HepG2 (cell line): ENCODE measurements around the gene RRN3. TPM values are rescaled to one million over a fixed set of nuclear protein-coding genes. Genes with fewer than 3 reads are reported as not detected.

Experiments used
- ARID5B ChIP-seq: IDR thresholded peaks from 2 replicates; pipeline ENCODE4 v1.4.0; 2020; ENCODE audit warnings: mild to moderate bottlenecking, missing genetic modification reagents
- ATF3 ChIP-seq: sonication (generic); formaldehyde crosslinking; IDR thresholded peaks from 2 replicates; pipeline ENCODE4 v1.4.0; 2020; ENCODE audit warnings: missing genetic modification reagents
- DBP ChIP-seq: sonication (generic); formaldehyde crosslinking; IDR thresholded peaks from 2 replicates; pipeline ENCODE4 v1.4.0; 2020; ENCODE audit warnings: missing genetic modification reagents; ENCODE audit errors: not compliant biosample characterization
- GLMP ChIP-seq: sonication (generic); formaldehyde crosslinking; IDR thresholded peaks from 2 replicates; pipeline ENCODE4 v1.9.0; 2021; ENCODE audit warnings: missing genetic modification reagents, mild to moderate bottlenecking, borderline replicate concordance
- HMG20A ChIP-seq: IDR thresholded peaks from 2 replicates; pipeline ENCODE4 v1.6.1; 2016; ENCODE audit warnings: borderline replicate concordance
- KAT2B ChIP-seq: fragments of 150-350 bp; IDR thresholded peaks from 2 replicates; pipeline ENCODE4 v1.6.1; 2014; ENCODE audit warnings: low read depth, low read length, borderline replicate concordance
- KLF12 ChIP-seq: sonication (generic); formaldehyde crosslinking; IDR thresholded peaks from 2 replicates; pipeline ENCODE4 v1.4.0; 2020; ENCODE audit warnings: missing genetic modification reagents, borderline replicate concordance
- MZF1 ChIP-seq: sonication (generic); formaldehyde crosslinking; IDR thresholded peaks from 2 replicates; pipeline ENCODE4 v1.8.1; 2023; ENCODE audit warnings: mild to moderate bottlenecking, missing genetic modification reagents, borderline replicate concordance
- NR0B2 ChIP-seq: sonication (generic); formaldehyde crosslinking; IDR thresholded peaks from 2 replicates; pipeline ENCODE4 v1.4.0; 2020; ENCODE audit warnings: mild to moderate bottlenecking, missing genetic modification reagents
- ZNF644 ChIP-seq: IDR thresholded peaks from 2 replicates; pipeline ENCODE4 v1.6.1; 2016; ENCODE audit warnings: low read depth
- ZNF660 ChIP-seq: sonication (generic); formaldehyde crosslinking; IDR thresholded peaks from 2 replicates; pipeline ENCODE4 v1.5.1; 2020; ENCODE audit warnings: mild to moderate bottlenecking, low read depth, missing genetic modification reagents, borderline replicate concordance
- ZNF878 ChIP-seq: sonication (generic); formaldehyde crosslinking; IDR thresholded peaks from 2 replicates; pipeline ENCODE4 v1.8.1; 2023; ENCODE audit warnings: mild to moderate bottlenecking, missing genetic modification reagents, moderate library complexity
- polyA plus RNA-seq, 8 experiments: library from polyadenylated mRNA; depleted of rRNA in 3 of 8; stranded (reverse) in 7 of 8; unstranded in 1 of 8; fragments of >200 nt; fragmentation: Illumina TruSeq in 4 of 8; extraction: Trizol in 4 of 8; gene quantifications; 2 replicates each; pipeline versions ENCODE4 v1.2.1 to v1.2.3, GENCODE V29; 2011 to 2016; ENCODE audit warnings: low read depth in 4 of 8, missing spikeins in 1 of 8, mixed read lengths in 1 of 8; ENCODE audit not compliant: insufficient read depth in 1 of 8
- total RNA-seq, 5 experiments: library from RNA; depleted of rRNA; stranded (reverse); fragments of >200 nt; fragmentation: Illumina TruSeq; extraction: Trizol; gene quantifications; 2 replicates each; pipeline ENCODE4 v1.2.3, GENCODE V29; 2016; ENCODE audit warnings: low read depth in 1 of 5
- TF ChIP-seq, protein P1 (sequence below): sonication (generic); formaldehyde crosslinking; conservative IDR thresholded peaks from 2 replicates; pipeline ENCODE4 v1.8.0; 2022; ENCODE audit warnings: missing genetic modification reagents
- TF ChIP-seq, protein P2 (sequence below): sonication (generic); formaldehyde crosslinking; IDR thresholded peaks from 2 replicates; pipeline ENCODE4 v1.5.0; 2020; ENCODE audit warnings: missing genetic modification reagents, mild to moderate bottlenecking, borderline replicate concordance
- TF ChIP-seq, protein P3 (sequence below): sonication (generic); formaldehyde crosslinking; IDR thresholded peaks from 2 replicates; pipeline ENCODE4 v1.4.0; 2020; ENCODE audit warnings: missing genetic modification reagents, mild to moderate bottlenecking, borderline replicate concordance

RRN3 gene
- total and polyA plus RNA-seq, 2 of the 13 experiments (the other 11 are each of a cell fraction or from before 2014, with no cell fraction given): 45.8 to 67.0 TPM

DNA sequence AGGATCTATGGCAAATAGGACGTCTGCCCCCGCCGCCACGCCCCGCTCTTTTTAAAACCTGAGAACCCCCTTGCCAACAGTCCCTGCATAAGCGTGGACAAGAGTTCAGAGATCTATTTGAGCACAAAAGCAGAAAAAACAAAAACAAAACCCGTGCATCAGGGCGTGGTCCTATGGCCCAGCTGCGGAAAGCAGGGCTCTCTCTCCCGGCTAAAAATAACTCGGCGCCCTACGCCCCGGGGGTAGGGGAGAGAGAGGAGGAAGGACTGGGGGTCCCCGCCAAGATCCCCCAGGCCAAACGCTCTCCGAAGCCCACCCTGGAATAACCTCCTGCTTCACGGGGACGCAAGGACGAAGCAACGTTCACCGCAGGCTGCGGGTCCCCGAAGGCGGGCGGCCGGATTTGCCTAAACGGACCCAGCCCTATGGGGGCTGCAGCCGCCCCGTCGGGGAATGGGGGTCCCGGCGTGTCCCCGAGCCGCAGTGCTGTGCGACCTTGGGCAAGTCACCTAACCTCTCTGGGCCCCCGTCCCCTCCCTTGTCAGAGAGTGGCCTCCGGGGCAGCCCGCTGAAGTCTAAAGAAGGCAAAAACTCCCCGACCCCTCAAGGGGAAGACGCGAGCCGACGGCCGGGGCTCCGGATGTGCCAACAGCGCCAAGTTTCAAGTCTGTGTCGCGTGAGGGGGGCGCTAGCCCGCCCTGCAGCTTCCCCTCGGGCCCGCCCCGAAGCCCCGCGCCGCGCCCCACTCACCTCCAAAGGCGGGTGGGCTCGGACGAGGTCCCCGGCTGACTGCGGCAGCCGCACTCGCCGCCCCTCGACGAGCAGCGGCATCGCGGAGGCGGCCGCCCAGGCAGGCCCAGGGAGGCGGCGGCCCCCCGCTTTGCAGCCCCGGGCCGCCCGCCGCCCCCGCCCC is 38.7 kb downstream of the RRN3 start (continued):
- TF ChIP-seq, protein P1, sequence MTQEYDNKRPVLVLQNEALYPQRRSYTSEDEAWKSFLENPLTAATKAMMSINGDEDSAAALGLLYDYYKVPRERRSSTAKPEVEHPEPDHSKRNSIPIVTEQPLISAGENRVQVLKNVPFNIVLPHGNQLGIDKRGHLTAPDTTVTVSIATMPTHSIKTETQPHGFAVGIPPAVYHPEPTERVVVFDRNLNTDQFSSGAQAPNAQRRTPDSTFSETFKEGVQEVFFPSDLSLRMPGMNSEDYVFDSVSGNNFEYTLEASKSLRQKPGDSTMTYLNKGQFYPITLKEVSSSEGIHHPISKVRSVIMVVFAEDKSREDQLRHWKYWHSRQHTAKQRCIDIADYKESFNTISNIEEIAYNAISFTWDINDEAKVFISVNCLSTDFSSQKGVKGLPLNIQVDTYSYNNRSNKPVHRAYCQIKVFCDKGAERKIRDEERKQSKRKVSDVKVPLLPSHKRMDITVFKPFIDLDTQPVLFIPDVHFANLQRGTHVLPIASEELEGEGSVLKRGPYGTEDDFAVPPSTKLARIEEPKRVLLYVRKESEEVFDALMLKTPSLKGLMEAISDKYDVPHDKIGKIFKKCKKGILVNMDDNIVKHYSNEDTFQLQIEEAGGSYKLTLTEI (CRISPR knock-in tag): no peak
- TF ChIP-seq, protein P2, sequence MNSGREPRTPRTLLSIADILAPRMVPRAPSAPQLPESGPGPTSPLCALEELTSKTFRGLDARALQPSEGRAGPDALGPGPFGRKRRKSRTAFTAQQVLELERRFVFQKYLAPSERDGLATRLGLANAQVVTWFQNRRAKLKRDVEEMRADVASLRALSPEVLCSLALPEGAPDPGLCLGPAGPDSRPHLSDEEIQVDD: no peak; the same call in 1 of the 2 replicates
- TF ChIP-seq, protein P3, sequence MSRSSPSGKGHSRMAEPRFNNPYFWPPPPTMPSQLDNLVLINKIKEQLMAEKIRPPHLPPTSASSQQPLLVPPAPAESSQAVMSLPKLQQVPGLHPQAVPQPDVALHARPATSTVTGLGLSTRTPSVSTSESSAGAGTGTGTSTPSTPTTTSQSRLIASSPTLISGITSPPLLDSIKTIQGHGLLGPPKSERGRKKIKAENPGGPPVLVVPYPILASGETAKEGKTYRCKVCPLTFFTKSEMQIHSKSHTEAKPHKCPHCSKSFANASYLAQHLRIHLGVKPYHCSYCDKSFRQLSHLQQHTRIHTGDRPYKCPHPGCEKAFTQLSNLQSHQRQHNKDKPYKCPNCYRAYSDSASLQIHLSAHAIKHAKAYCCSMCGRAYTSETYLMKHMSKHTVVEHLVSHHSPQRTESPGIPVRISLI (CRISPR knock-in tag): no peak
- TF ChIP-seq ZNF644 (no peak), ATF3 (CRISPR knock-in tag) (peak; percentile 31; the same call in 1 of the 2 replicates), KAT2B (no peak), NR0B2 (no peak), GLMP (CRISPR knock-in tag) (no peak), KLF12 (CRISPR knock-in tag) (peak; percentile 57), ZNF660 (CRISPR knock-in tag) (no peak), ZNF878 (no peak), MZF1 (CRISPR knock-in tag) (no peak), HMG20A (CRISPR knock-in tag) (no peak), DBP (CRISPR knock-in tag) (peak; percentile 84), ARID5B (CRISPR knock-in tag) (peak; percentile 32; the same call in 1 of the 2 replicates)
